HG02610 (cell line): ENCODE data around the gene ECE2.
A peak's percentile ranks its signal among the peaks of the same experiment; 100 is the strongest.

Experiments used
- ATAC-seq: cut with Tn5 transposase; IDR thresholded peaks from one replicate; pipeline ENCODE4 v1.9.1; 2021; ENCODE audit warnings: mild to moderate bottlenecking, moderate library complexity; ENCODE audit not compliant: unreplicated experiment

The ECE2 gene

GRCh38 chr3:184240384-184241140, 35.3 kb upstream of the ECE2 start:
- ATAC-seq, result no peak

- ATAC-seq, result no peak
Observed at GRCh38 chr3:184241141-184241446, 34.7 kb upstream of the ECE2 start.

- ATAC-seq, result no peak
Observed at GRCh38 chr3:184241447-184242296, 34.1 kb upstream of the ECE2 start.

- ATAC-seq, result no peak
Observed at GRCh38 chr3:184242297-184242685, 33.5 kb upstream of the ECE2 start.

GRCh38 chr3:184248454-184249411, 27.1 kb upstream of the ECE2 start, which contains the start of gene ALG3:
TSS of gene ALG3 (minus strand) at chr3:184248962. CDS start at chr3:184248940, 22 bp downstream.
- ATAC-seq, result peak; percentile 34

- ATAC-seq, result peak; percentile 88
Observed at GRCh38 chr3:184249412-184250166, 26.2 kb upstream of the ECE2 start, which contains the start of gene EEF1AKMT4. TSS of gene EEF1AKMT4 (plus strand) at chr3:184249672. CDS start at chr3:184249695, 23 bp downstream.

- ATAC-seq, result peak; percentile 68
Observed at GRCh38 chr3:184250167-184250828, 25.5 kb upstream of the ECE2 start.

GRCh38 chr3:184255291-184256039, 20.4 kb upstream of the ECE2 start:
- ATAC-seq, result no peak

- ATAC-seq, result no peak
Observed at GRCh38 chr3:184257083-184257915, 18.5 kb upstream of the ECE2 start.

GRCh38 chr3:184258926-184259325, 16.9 kb upstream of the ECE2 start:
- ATAC-seq, result no peak

- no peak for ATAC-seq
Observed at GRCh38 chr3:184259396-184259877, 16.4 kb upstream of the ECE2 start.

GRCh38 chr3:184259878-184260723, 15.7 kb upstream of the ECE2 start:
- no peak for ATAC-seq

GRCh38 chr3:184260724-184261269, 15.0 kb upstream of the ECE2 start:
- ATAC-seq, result no peak

- no peak for ATAC-seq
Observed at GRCh38 chr3:184261270-184261853, 14.5 kb upstream of the ECE2 start, which contains the start of gene CAMK2N2. TSS of gene CAMK2N2 (minus strand) at chr3:184261553. CDS start at chr3:184261285, 268 bp downstream.

- ATAC-seq, result no peak
Observed at GRCh38 chr3:184261854-184262763, 13.7 kb upstream of the ECE2 start.
